IPS-11a (cell line): ENCODE data around the gene NAP1L1.

Source experiments
- H3K4me3 ChIP-seq: one replicate; pipeline ENCODE4 v1.5.1; 2013; ENCODE audit warnings: low read depth, low read length, control low read depth

The NAP1L1 gene

DNA sequence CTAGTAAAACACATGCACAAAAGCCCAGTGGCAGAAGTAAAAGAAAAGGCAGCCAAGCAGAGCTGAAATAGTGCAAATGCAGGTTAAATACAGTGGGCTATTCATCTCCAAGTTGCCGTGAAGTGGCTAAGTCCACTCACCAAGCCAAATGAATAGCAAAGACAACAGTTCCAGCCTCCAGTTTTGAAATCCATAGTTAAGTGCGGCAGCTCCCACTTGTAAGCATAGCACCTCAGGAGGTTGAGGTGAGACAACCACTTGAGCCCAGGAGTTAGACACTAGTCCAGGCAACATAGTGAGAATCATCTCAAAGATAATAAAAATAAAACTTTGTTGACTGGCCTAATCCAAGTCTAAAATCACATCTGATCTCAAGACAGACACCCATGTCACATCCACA lies 43.1 kb downstream of the NAP1L1 start:
- no peak overlapping the region for H3K4me3 ChIP-seq

DNA sequence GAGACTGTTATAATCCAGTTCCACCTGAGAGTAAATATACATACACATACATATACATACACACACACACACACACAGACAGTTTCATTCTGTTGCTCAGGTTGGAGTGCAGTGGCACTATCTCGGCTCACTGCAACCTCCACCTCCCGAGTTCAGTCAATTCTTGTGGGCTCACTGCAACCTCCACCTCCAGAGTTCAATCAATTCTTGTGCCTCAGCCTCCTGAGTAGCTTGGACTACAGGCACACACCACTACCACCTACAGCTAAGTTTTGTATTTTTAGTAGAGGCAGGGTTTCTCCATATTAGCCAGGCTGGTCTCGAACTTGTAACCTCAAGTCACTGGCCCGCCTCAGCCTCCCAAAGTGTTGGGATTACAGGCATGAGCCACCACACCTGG lies 44.0 kb downstream of the NAP1L1 start:
- H3K4me3 ChIP-seq = no peak overlapping the region

DNA sequence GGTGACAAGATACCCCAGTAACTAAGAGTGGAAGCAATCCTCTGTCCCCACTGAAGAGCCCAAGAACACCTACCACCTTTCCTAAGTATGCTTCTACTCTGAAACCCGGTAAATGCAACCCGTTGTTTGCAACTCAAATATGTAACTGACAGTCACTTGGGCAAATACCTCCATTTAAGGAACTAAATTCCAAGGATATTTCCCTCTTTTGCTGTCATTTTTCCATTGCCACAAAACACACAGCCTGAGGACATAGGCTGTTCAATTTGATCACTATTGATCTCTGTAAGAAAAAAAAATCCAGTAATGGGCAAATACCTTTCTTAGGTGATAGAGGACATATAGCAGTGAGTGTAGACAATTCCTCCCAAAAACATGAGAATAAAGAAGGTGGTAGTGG lies 46.3 kb downstream of the NAP1L1 start:
- no peak overlapping the region for H3K4me3 ChIP-seq

DNA sequence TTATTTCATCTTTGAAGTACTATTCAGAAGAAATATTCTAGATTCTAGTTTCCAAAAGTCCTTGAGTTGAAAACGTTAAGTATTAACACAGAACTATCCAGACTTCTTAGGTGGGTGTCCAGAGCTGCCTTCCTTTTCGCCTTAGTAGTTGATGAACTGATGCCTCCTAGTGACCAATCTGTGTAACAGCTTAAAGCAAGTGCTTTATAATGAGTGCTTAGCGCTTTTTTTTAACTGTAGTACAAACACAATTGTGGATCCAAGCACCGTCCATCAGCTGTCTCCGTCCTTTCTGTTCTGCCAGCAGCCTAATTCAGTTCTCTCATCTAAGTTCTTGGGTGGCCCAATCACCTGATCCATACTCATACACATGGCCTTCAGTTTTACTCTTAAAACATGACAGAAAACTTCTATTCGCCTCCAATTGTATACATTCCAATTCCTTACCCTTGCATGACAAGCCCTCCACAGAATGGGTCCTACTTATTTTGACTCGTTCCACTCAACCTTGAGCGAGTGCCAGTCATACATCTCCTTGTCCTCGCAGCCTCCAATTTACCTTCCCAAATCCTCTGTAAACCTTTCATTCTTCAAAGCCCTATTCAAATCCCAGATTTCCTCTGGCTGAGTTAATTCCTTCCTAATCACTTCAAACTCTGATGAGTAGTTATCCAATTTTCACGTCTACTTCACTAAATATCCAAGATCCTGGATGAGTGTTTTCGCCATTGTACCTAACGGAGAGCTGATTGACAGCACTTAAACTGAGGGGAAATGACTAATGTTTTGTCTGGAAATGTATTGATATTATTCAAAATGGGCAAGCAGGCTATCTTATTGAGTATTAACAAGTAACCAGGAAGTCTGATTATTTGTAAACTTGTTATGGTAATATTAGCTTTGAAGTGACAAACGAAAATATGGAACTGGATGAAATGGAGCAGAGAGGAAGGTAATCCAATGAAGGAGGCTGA lies 47.1 kb downstream of the NAP1L1 start:
- H3K4me3 ChIP-seq = no peak overlapping the region

DNA sequence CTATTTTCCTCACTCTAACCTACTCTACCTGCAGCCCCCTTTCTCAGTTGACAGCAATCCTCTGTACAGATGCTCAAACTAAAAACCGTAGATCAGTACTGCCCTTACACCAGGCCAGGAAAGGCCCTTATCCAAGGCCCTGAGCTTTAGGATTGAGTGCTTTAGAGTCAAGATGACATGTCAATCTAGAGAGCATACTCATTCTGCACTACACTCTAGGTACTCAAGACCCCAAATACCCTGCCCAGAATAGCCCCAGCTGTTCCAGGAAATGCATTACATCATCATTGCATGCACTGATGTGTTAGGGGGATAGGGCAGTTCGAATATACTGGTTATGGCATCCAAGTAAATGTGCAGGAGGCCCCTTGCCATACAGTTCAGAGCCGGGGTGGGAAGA lies 49.4 kb downstream of the NAP1L1 start:
- H3K4me3 ChIP-seq = no peak overlapping the region

DNA sequence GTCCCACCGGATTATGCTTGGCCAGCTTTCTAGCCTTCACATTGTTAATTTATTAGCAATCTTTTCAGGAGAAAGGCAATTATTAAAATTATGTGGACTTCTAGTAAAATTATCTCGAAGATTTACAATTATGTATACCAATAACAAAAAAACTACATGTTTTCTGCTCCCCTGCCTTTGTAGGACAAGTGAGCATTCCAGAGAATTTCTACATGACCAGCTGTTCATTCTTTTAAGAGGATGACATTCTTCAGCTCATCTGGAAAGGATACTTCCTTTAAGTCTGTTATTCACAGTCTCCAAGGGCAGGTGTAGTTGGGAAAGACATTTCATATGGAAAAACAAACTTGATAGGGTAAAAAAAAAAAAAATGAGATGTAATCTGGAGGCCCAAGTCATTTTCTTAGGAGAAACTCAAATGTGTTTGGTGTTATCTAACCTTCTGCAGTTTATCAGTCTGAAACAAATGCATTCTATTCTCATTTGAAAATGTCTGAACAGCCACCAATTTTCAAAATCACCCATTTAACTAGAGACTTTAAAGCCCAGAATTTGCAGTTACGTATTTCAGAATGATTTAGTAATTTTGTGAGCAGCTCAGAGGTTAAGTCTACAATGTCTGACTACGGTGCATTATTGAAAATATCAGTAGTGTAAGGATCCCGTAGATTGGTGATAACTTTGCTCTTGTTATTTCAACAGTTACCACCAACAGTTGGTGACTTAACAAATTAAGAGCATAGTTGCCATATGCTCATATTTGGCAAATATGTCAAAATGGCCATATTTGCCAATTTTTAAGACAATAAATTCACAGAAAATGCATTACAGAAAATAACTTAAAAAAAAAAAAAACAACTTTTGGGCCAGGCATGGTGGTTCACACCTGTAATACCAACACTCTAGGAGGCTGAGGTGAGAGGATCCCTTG lies 51.1 kb downstream of the NAP1L1 start:
- peak overlapping the region; percentile 100 for H3K4me3 ChIP-seq

DNA sequence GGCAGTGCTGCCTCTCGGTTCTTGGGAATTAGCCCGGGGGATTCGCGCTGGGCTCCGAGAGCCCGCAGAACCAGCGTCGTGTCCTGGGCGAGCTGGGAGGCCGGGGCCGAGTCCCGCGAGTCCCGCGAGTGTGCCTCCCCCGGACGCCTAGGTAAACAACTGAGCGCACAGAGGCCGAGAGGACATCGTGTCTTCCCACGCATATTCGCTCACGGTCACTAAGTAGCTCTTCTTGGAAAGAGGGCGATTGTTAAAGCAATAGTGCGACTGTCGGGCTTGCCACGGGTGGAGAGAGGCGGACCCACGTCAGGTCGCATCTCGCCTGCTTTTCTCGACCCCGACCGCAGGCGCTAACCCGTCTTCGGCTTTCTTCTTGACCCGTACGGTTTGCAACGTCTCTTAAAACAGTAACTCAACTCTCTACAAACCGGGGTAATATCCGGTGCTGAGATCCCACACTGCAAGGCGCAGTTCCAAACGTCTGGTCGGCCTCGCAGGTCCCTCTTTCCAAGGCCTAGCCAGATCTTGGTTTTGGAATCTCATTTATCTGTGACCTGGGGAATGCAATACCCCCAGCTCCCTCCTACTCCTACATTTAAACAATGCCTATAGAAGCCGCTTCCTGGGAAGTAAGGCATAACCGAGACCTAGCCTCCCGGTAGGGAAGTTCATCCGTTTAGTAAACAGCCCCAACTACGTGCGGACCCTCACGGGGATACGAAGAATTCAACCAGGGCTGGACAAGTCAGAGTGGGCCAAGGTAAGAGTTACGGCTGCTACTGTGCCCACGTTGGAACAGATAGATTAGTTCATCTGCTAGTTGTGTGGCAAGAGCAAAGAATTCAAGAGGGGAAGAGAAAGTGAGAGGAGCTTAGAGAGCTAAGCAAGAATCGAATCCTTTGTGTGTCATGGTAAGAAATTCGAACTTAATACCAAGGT lies 52.2 kb downstream of the NAP1L1 start:
- peak overlapping the region; percentile 100 for H3K4me3 ChIP-seq

DNA sequence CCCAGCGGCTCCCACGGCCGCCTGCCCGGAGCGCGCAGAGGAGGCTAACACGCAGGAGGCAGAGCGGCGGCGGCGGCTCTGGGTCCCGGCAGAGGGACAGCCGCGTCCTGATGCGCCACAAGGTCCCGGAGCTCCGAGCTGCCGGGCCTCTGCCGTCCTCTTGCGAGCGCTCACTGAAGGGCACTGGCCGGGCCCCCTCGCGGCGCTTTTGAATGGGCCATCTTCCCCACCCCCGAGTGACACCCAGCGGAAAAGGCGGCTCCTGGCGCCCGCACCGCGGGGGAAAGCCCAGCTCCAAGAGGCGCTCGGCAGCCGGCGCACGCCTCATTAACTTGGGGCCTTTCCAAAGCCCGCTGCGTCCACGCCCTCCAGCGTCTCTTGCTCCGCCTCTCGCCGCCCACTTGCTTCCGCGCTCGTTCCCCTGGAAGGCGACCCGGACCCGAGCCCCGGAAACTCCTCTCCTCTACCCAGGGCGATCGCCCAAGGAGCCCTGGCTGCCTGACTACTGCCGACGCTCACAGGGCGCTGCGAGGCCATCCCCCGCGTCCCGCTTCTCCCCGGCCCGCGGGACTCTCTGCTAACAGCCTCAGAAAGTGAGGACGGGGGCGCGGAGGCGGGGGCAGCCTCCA lies 53.0 kb downstream of the NAP1L1 start, which contains the start of gene PHLDA1:
PHLDA1 (minus strand) TSS at position 363 of the 629 bp plus-strand sequence.
- H3K4me3 ChIP-seq = peak within 1 kb of the TSS; percentile 100

DNA sequence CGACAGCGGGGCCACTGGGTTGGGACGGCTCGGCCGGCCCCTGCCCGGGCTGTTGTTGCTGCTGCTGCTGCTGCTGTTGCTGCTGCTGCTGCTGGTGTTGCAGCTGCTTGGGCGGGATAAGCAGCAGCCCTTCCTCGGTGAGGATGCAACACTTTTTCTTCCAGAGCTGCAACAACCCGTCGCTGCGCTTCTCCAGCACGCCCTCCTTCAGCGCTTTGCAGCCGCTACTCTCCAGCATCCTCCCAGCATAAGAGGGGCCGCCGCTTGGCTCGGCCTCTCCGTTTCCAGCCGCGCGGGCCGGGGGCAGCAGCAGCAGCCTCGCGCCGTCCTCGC lies 53.4 kb downstream of the NAP1L1 start:
- H3K4me3 ChIP-seq = peak overlapping the region; percentile 100

DNA sequence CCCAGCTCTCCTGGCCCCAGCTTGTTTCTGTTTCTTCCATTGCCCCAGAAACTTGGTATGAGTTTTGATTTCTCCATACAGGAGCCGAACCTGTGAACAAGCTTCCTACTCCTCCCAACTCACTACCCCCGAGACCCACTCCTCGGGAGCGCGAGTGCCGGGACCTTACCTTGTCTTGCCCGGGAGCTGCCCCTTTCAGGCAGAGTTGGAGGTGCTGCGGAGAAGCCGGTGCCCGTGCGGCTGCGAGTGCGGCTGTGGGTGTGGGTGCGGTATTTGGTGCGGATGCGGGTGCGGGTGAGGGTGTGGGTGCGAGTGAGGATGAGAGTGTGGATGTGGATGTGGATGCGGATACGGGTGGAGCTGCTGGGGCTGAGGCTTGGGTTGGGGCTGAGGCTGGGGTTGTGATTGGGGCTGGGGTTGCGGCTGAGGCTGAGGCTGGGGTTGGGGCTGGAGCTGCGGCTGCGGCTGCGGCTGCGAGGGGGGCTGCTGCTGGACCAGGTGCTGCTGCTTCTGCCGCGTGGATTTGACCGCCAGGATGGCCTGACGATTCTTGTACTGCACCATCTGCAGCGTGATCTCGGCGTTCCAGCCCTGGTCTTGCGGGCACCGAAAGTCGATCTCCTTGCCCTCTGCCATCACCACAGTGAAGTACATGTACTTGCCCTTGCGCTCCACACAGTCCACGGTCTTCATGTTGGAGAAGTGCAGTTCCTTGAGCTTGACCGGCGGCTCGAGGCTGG lies 54.0 kb downstream of the NAP1L1 start:
- peak overlapping the region; percentile 100 for H3K4me3 ChIP-seq

DNA sequence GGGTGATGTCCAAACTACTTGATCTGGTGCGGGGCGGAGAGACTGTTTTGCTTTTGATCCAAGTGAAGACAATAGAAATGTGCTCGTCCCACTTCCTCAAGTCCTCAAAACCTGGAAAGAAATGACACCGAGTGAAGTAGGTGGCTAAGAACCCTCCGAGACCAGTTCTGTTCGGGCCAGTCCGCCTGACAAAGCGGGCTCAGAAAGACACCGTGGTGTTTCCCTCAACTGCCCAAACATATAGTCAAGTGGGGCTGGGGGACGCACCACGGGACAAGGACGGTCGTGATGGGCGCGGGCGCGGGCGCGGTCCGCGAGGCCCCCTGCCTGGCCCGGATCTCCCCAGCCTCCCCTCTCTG lies 54.5 kb downstream of the NAP1L1 start:
- H3K4me3 ChIP-seq = peak overlapping the region; percentile 100

DNA sequence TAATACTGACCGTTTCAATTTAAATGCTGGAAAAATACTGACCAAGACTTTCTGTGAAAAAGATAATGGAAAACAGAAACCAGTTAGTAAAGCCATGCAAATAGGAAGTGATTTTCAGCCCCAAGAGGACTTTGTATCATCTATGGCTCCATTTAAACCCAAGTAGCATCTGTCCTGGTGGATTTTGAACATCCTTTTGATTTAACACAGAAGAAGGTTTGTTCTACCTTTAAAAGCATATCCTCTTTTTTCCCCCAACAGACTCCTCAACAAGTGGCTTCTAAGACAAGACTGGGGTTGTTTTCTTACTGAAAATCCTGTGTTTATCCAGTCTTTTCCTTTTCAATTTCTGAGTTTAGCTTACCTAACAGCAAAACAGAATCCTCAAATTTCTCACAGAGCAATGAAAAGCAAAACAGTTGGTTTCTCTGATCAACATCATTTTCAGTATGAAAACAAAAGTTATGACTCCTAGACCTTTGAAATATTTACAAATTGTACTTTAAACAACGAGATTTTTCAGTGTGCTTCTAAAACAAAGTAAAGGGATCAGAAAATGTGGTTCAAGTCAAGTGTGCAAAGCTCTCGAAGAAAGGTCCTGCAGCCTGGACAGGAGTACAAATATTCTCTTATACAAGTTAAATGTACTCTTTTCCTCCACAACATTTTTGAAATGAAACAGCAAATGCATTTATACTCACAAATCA lies 55.8 kb downstream of the NAP1L1 start:
- H3K4me3 ChIP-seq = peak overlapping the region; percentile 100

DNA sequence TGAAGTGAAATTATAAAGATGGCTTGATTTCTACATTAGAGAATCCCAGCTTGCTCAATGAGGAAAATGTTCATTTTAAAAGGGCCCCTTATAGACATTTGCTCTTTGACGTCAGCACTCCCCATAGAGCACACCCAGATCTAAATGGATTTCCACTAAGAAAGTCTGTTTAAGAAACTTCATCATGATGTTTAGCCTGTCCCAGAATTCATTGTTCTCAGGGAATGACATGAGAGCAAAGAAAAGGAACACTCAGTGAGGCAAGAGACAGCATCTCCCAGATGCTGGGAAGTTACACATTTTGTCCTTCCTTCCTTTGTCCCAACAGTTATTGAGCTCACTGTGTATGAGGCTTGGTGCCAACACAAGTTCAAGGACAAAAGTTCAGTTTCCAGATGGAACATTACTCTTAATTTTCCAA lies 57.8 kb downstream of the NAP1L1 start:
- H3K4me3 ChIP-seq = no peak overlapping the region

DNA sequence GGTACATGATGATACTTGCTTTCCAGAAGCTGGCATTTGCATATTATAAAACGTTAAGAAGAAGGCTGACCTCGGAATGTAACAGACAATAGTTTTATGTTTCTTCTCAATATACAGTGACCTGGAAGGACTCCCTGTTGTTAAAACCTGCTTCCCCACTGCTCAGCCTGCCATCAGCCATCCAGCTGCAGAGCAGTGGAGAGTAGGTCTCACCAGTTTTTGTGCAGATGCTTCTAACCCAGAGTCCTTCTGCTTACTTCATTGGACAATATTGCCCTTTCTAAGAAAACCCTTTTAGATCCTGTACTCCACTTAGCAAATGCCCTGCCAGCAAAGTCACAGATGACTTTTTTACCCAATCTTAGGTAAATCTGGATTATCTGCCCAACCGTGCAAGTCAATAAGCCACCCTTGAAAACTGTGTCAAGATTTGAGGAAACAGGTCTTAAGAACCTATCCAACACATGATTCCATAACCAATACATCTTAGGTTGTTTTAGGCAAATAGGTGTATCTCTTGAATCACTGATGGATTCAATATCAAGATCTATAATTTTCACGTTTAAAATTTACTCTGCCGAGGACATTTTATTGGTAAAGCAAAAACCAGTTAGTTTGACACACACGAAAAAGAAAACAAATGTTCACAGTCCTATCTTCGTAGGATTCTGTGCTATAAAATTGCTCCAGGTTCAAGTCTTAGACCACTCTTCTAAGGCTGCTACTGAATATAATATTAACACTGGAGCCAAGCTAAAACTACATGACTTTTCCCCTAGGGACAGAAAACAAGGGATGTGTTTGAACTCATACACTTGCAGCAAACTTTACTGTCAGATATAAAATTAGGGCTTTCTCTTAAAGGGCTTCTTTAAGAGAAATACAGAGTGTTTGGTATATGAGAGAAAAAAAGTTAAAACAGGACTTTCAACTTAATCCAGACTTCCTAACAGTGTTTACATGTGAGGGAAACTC lies 58.6 kb downstream of the NAP1L1 start:
- no peak overlapping the region for H3K4me3 ChIP-seq

DNA sequence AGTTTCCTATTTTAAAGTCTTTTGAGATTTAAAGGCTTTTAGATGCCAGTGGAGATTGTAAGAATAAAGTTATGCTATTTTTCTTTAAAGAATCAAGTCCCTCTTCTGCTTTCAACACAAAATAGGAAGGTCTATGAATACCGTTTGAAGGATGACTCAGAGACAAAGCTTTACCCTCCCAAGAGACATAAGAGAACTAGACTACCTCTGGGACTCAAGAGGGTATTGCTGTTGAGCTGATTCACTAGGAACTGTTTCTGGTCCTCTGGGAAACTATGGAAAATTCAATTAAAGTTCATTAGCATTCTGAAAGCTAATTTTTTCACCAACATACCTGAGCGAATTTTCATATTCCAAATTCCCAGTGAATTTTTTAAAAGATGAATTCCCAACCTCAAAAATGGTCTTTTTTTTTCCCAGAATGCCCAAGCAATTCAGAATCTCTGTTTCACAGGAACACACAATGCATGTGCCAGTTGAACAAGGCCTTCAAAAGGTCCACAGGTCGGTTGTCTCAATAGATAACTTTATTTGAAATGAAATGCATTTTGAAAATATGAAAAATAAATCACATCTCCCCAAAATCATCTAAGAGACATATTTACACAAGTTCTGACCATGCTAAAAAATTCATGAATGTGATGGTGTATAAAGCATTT lies 59.4 kb downstream of the NAP1L1 start:
- no peak overlapping the region for H3K4me3 ChIP-seq

DNA sequence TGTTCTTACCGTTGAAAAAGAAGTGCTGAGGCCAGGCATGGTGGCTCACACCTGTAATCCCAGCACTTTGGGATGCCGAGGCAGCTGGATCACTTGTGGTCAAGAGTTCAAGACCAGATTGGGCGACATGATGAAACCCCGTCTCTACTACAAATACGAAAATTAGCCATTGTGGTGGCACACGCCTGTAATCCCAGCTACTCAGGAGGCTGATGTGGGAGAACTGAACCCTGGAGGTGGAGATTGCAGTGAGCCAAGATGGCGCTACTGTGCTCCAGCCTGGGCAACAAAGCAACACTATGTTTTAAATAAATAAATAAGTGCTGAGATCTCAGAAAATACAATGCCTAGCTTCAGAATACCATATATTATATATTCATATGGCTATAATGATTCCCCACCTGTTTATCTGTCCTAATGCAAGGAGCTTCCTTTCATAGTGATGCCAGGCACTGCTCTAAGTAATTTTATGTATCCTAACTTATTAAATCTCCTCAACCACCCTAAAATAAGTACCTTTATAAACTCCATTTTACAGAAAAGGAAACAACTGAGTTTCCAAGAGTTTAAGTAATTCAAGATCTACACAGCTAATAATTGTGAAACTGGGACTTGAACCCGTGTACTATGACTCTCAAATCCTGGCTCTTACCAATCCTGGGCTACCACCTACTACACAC lies 60.2 kb downstream of the NAP1L1 start:
- no peak overlapping the region for H3K4me3 ChIP-seq
